CD4-positive, alpha-beta T cell treated with Interleukin-2 at 100 ng/mL for 4 hours (primary cell): ENCODE data around the gene STARD13.
"Not testable (repeated sequence)": the region's sequence is repeated elsewhere in the genome, so short reads cannot be mapped to it uniquely, and the experiment has no call there.

ENCODE experiments used
- DNase-seq: peaks from one replicate; pipeline ENCODE4 v3.0.0-alpha.2; 2020; ENCODE audit warnings: low spot score

The STARD13 gene

DNA sequence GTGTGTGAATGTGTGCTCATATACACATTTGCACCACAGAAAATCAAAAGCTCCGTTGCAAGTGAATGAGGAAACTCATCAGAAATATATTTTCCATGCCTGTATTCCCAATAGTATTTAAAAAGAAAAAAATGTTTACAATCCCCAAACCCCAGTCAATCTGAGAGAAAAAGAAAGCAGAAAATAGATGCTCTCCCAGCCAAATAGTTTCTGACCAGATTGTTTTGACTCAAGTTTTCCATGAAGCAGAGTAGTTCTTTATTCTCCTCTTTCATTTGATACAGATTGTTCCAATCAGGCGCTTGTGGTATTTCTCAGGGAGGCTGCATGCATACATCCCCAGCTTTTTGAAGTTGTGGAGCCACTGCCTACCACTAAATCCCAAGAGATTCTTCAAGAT is 110.6 kb downstream of the STARD13 start:
- no peak for DNase-seq

GRCh38 chr13:33174491-33174890 is 111.1 kb downstream of the STARD13 start:
- DNase-seq = no peak

GRCh38 chr13:33172911-33173310 is 112.6 kb downstream of the STARD13 start:
- DNase-seq = no peak

DNA sequence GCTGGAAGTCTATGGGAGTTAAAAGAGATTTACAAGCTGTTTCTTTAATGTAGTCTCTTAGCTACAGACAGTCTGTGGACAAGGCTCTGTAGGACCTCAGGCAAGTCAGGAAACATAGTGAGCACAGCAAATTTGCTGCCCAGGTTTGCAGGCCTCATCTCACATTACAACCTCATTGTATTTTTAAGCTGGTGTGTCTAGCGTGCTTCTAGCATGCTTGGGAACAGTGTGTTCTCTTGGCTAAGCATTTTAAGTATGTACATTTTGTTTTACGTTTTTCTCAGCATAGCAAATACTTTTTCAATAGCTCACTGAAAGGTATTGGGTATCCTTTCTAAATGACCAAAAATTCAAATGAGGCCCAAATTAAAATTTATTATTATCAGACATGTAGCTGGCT is 113.2 kb downstream of the STARD13 start:
- no peak for DNase-seq

DNA sequence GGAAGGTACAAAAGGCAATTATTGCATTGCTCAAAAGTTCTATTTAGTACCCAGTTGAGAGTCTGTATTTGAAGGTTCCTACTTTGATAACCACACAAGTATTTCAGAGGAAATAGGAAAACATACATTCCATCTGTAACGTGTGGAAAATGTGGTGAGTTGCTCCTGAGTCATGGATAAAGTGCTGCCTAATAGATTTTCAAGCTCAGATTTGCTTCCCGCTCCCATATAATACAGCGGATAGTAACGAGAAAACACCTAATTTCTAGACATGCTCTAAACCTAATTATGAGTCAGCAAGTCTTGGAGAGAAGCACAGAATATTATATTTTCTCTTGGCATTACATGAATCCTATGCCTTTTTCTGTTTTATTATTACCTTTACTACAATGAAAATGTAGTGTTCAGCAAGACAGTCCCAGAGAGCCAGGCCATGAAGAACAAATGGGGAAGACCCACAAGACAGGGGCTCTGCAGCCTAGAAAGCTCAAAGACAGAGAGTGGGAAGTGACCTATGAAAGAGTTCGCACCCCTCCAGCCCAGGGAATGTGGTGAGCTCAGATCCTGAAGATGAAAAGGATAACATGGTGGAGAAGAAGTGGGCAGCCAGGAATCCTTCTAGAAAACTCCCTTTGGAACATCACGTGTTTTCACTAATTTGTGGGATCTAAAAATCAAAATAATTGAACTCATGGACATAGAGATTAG is 116.1 kb downstream of the STARD13 start:
- no peak for DNase-seq

DNA sequence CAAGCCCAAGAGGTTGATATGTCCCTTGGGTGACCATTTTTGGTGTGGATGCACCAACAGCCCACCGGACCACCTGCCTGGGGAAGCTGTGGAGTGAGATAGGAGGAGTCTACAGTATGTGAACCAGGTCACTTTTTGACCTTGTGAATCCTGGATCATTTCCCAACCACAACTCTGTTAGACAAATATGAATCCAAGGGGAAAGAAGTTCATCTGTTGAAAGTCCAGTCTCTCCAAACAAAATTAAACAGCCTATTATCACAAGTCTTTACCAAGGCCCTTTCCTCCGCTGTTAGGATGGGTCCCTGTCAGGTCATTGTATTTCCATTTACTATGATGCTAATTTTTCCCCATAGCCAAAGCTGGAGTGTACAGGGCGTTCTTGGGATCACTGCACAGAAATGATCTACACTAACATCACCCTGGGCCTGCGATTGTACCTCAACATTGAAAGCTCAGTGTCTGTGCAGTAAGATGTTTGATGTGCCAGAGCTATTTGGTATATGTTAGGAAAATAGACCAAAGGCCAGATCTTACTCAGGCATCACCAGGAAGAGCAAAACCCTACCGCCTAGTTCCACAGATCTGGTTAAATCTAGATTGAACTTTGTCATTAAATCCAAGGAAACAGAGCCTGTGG is 117.1 kb downstream of the STARD13 start:
- no peak for DNase-seq

DNA sequence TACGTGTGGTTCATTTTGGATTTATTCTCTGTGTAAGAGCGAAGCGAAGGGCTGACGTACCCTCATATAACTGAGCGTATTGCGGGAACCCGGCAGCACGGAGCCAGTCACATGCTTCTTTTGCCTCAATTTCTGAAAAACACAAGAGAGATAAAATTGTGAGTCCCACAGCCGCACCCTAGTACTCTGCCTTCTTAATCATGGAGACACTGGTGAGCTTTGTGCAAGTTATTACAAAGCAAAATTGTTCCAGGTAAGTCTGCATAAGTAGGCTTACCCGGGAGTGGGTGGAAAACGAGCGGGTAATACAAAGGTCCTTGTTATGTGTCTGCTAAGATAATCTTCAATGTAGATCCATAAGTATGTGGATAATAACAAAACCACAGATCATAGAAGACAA is 118.1 kb downstream of the STARD13 start:
- no peak for DNase-seq

GRCh38 chr13:33165787-33166186 is 119.8 kb downstream of the STARD13 start:
- no peak for DNase-seq

DNA sequence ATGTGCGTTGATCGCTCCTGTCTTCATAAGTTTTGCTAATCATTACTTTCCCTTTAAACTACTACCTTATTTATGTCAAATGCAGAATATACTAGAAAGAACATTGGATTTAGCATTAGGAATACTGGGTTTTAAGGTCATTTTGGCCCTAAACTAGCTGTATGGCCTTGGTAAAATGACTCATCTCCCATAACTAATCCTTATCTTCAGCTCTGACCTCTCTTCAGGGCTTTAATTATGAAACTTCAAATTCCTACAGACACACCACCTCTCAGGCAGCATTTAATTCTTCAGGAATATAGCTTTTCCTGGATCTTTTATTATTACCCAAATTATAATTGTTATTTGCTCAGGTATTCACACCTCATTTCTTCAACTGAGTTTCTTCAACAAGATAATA is 121.2 kb downstream of the STARD13 start:
- DNase-seq = no peak

DNA sequence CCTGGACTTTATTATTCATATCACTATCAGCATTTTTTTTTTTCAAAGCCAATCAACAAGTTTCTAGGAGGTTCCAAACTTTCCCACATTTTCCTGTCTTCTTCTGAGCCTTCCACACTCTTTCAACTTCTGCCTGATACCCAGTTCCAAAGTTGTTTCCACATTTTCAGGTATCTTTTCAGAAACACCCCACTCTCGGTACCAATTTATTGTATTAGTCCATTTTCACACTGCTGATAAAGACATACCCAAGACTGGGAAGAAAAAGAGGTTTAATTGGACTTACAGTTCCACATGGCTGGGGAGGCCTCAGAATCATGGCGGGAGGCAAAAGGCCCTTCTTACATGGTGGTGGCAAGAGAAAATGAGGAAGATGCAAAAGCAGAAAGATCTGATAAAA is 122.8 kb downstream of the STARD13 start:
- DNase-seq = not testable (repeated sequence)

DNA sequence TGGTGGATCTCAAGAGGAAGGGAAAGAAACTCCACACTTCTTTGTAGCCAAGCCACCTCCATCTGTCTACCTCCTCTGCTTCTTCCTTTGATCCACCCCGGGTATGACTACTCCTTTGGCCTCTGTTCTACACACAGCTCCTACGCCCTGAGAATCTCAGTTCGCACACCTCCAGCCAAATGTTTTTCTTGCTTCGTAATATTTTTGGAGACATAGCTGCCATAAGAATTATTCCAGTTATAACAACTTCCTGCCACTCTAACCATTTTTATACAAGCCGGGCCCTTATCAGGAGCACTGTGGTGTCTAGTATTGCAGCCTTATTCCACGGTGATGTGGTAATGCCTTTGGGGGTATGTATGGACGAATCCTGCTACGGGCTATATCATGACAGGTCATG is 126.7 kb downstream of the STARD13 start:
- no peak for DNase-seq

DNA sequence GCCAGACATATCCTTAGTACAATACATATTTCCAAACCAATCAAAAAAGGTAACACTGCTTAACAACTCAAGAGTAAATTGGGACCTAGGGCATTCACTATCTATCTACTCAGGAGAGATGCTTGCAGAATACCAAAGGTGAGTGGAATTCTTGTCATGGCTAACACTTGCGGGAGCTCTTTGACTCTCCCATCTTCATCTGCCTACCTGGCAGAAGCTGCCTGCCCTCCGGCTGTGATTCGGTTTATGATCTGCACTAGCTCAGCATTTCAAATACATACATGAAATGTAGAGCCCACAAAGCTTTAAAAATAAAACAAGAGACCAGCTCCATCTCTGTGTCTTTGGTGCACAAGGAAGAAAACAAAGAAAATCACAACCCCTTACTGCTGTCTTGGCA is 127.3 kb downstream of the STARD13 start:
- no peak for DNase-seq

GRCh38 chr13:33154911-33155310 is 130.6 kb downstream of the STARD13 start:
- DNase-seq = no peak

DNA sequence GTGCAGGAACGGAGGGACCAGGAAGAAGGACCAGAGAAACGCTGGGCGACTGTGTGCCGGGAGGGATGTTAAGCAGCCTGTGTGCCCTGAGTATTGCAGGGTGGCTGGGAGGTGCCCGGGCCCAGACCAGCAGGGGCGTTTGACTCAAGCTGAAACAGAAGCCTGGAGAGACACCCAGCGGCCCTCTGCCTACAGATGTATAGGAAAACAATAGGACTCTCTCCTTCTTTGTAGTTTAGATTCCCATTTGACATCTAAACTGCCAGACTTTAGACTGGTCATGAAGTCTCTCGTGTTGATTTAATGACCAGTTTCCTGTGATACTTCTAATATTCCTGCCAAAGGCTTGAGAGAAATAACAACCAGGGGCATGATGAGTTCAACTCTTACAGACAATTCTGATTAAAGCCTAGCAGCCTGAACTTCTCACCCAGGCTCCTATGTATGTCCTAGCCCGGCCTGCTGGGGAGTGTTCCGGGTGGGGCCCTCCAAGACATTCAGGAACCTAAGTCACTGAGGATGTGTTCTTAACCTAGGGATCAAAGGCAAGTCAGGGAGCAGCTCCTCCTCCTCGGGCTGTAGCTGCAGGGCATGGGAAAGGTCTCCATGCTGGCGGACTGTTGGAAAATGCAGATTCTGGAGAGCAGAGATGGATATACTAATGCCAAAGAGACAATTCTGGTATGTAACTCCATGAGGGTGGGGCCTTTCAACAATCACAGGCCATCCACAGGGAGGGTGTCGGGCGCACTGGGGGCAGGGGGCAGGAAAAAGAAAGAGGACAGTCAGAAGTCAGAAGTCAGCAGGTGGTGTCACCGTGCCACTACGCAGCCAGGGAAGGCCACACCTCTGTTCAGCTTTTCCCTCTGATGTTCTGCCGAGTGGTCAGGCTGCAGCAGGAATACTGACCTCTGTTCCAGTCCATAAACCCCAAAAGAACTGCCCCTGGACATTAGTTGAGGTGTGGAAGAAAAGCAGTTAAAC is 131.8 kb downstream of the STARD13 start:
- no peak for DNase-seq

DNA sequence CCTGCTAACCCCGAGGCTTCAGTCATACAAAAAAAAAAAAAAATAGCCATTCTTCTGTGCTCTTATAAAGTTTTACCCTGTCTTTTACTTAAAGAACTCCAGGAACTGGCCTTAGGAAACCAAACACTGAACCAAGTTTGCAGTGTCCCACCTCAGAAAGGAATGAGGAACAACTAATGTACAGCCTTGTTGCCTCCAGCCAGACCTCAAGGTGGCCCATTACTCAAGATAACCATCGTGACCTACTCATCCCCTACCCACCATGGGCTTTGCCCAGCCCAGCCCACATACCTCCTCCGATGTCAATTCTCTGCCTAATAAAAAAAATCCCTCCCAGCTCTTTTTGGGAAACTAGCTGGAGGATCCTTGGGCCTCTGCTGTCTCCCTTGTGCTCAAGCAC is 133.2 kb downstream of the STARD13 start:
- no peak for DNase-seq

DNA sequence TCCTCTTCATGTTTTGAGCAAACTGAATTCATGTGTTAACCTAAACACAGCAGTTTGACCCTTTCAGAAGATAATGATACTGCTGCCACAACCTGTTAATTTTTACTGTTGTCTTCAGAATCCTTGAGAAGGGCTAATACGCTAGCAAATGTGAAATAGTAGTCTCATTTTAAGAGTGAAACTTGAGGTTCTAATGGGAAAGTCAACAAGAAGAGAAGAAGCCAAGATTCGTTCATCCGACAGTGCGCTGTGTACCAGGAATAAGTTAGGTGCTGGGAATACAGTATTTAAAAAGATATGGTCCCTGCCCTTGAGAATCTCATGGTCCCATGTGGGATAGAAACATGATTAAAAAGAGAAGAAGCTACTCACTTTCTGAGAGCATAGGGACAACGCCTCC is 134.9 kb downstream of the STARD13 start:
- DNase-seq = no peak

DNA sequence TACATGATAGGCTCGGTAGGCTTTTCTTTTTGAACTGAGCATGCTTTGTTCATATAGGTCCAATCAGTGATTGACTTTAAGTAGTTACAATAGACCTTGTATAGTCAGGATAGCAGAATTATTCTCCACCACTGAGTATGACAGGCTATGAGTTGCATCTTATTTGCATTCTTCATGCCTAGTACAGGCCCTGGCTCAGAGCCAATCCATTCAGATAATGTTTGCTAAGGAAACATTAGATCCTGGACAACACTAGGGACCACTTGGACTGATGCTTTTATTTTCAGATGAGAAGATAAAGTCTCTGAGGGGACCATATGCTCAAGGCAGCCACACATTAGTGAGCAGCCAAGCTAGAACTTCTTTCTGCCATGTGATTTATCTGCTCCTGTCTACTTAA is 135.4 kb downstream of the STARD13 start:
- DNase-seq = no peak

DNA sequence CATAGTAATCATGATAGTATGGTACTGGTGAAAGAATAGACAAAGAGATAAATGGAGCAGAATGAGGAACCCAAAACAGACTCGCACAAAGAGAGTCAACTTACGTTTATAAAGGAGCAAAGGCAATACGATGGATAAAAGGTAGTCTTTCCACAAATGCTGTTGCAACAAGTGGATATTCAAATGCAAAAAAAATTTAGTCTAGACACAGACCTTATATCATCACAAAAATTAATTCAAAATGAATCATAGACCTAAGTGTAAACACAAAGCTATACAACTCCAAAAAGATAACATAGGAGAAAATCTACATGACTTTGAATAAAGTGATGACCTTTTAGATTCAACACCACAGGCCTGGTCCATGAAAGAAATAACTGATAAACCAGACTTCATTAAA is 137.7 kb downstream of the STARD13 start:
- no peak for DNase-seq

DNA sequence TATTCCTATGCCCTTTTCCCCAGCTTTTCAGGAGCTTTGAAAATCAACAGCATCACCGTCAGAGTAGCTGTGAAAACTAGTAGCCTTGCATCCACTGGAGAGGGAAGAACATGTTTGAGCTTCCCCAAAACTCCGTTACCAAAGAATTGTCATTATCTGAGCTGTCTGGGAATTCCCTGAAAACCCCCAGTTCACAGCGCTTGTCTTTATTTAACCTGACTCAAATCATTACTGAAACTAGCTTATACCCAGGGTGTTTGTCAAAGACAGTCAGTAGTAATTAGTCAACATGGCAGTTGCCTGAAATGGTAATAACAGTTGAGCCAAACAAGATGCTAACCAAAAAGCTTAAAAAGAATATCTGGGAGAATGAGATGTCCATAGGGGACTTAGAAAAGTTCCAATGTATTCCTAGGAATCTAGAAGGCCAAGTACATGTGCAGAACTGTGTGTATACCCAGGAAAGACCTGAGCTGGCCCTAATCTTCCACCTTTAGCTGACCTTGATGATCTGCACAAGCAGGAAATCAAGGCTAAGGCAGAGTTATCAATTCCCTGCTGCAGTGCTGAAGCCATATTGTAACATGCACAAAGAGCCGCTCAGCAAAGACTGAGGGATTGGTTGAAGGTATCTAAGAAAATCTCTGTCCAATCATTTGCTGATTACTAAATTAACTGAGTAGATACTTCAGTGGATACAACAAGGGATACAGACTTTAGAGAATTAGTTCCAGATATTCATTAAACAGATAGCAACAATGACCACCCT is 138.5 kb downstream of the STARD13 start:
- DNase-seq = no peak

- no peak for DNase-seq
These were observed 139.9 kb downstream of the STARD13 start for GRCh38 chr13:33145667-33146066.

- DNase-seq = no peak
These were observed 141.2 kb downstream of the STARD13 start for GRCh38 chr13:33144358-33144784.
